ENCODE measurements around the gene GAP43.

GAP43 gene

DNA sequence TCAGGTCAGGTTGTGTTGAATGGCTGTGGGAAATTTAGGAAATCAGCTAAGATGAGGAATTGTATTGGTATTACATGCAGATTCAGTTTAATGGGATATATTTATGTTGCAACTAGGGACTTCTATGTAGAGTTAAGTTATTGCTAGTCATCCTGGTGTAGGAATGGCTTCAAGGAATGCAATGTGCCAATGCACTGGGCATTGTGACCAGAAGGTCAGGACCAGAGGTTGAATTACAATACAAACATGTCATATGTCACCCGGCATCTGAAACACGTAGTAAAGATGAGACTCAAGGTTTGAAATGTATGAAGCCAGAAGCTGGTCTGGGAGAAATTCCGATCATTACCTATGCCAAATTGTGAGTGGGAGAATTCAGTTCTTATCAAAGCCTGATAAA is 11.7 kb upstream of the GAP43 start:
- no peak overlapping the region for H3K27ac ChIP-seq (ENCODE audit: low read length)
- H3K36me3 ChIP-seq (ENCODE audit: insufficient read depth, low read depth, low read length) = no peaks in the 10 kb centered on the region
- no peak overlapping the region for H3K4me3 ChIP-seq (ENCODE audit: low read length)
- H3K4me1 ChIP-seq (ENCODE audit: insufficient read depth, low read length) = peaks cover 11% of the 10 kb centered on the region
- no peaks in the 10 kb centered on the region for H3K9me3 ChIP-seq (ENCODE audit: insufficient read depth, low read depth, low read length)
- H3K27me3 ChIP-seq (ENCODE audit: insufficient read depth, low read length) = no peaks in the 10 kb centered on the region
- no peak overlapping the region for H3K9ac ChIP-seq (ENCODE audit: low read depth, low read length)

DNA sequence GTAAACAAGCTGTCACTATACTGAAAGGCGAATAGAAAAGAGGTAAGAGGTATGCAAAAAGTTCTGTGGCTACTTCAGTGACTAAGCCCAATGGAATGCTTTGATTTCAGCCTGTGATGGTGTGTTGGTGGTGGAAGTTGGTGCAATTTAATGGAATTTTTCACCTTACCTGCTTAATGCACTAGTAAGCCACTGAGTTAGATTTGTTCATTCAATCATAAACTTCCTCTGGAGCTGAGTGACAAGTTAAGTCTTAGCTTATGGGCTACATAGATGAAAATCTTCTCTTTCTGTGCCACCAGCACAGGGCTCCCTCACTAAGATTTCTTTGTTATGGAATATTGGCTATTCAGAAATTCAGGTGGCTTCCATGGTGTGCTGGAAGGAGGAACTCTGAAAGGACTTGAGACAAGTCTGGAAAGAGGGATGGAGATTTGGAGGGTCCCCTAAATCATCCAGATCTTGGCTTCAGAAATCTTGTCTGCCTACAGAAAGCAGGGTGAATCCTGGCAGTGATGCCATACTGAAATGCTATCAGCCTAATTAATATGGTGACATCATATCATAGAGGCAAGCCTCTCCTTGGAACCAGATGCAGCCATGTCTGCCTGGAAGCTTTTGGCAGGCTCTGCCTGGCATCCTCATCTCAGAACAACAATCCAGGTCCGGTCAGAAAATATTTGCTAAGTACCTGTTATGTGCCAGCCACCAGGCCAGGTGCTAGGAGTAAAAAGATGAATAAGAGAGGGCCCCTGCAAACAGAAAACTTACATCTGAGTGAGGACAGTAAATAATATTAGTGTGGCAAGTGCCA is 8.1 kb upstream of the GAP43 start:
- peak overlapping the region; percentile 15 for H3K27ac ChIP-seq (ENCODE audit: low read length)

DNA sequence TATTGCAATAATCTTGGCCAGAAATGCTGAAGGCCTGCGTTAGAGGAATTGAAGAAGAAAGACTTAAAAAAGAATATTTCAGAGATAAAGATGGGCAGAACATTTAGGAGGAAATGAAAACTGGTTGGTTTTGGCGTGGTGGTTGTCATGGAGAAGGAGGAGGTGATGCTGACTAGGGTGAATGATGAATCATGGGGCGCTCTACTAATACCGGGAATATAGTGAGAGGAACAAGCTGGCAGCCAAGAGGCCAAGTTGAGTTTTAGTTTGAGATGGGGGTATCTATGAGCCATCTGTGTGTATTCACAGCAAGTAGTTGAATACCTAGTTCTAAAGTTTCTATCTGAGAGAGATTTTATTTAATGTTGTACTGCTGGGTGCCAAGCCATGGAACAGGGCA is 6.8 kb upstream of the GAP43 start:
- Histone ChIP-seq H3K4me1 (ENCODE audit: insufficient read depth, low read length) (peaks cover 11% of the 10 kb centered on the region), H3K9ac (ENCODE audit: low read depth, low read length) (no peak overlapping the region), H3K4me3 (ENCODE audit: low read length) (no peak overlapping the region), H3K27me3 (ENCODE audit: insufficient read depth, low read length) (no peaks in the 10 kb centered on the region), H3K9me3 (ENCODE audit: insufficient read depth, low read depth, low read length) (no peaks in the 10 kb centered on the region), H3K27ac (ENCODE audit: low read length) (no peak overlapping the region), H3K36me3 (ENCODE audit: insufficient read depth, low read depth, low read length) (no peaks in the 10 kb centered on the region)

More for the DNA sequence above, 8.1 kb upstream of the GAP43 start:
- Histone ChIP-seq H3K9me3 (ENCODE audit: insufficient read depth, low read depth, low read length) (no peaks in the 10 kb centered on the region), H3K36me3 (ENCODE audit: insufficient read depth, low read depth, low read length) (no peaks in the 10 kb centered on the region), H3K4me3 (ENCODE audit: low read length) (peak overlapping the region; percentile 26; the same call in 1 of the 2 replicates), H3K27me3 (ENCODE audit: insufficient read depth, low read length) (no peaks in the 10 kb centered on the region), H3K9ac (ENCODE audit: low read depth, low read length) (no peak overlapping the region), H3K4me1 (ENCODE audit: insufficient read depth, low read length) (peaks cover 11% of the 10 kb centered on the region)

DNA sequence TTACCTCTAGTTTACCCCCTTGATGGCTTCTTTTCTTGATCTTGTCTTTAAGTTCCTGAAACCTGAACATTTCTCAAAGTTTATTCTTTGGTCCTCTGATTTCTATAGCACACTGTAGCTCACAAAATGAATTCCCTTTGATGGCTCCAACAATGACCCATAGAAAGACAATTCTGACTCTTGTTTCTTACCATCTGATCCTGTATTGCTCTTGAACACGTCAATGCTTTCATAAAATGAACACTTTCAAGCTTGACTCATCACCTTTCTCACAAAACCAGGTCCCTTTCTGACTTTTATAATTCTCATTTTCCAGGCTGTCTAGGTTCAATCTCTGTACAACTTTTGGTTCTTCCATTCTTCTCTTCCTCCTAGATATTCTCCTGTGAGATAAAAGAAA is 5.7 kb upstream of the GAP43 start:
- H3K9ac ChIP-seq (ENCODE audit: low read depth, low read length) = no peak overlapping the region
- H3K9me3 ChIP-seq (ENCODE audit: insufficient read depth, low read depth, low read length) = no peaks in the 10 kb centered on the region
- no peaks in the 10 kb centered on the region for H3K36me3 ChIP-seq (ENCODE audit: insufficient read depth, low read depth, low read length)
- H3K27ac ChIP-seq (ENCODE audit: low read length) = no peak overlapping the region
- H3K27me3 ChIP-seq (ENCODE audit: insufficient read depth, low read length) = no peaks in the 10 kb centered on the region
- no peak overlapping the region for H3K4me3 ChIP-seq (ENCODE audit: low read length)
- peaks cover 11% of the 10 kb centered on the region for H3K4me1 ChIP-seq (ENCODE audit: insufficient read depth, low read length)

DNA sequence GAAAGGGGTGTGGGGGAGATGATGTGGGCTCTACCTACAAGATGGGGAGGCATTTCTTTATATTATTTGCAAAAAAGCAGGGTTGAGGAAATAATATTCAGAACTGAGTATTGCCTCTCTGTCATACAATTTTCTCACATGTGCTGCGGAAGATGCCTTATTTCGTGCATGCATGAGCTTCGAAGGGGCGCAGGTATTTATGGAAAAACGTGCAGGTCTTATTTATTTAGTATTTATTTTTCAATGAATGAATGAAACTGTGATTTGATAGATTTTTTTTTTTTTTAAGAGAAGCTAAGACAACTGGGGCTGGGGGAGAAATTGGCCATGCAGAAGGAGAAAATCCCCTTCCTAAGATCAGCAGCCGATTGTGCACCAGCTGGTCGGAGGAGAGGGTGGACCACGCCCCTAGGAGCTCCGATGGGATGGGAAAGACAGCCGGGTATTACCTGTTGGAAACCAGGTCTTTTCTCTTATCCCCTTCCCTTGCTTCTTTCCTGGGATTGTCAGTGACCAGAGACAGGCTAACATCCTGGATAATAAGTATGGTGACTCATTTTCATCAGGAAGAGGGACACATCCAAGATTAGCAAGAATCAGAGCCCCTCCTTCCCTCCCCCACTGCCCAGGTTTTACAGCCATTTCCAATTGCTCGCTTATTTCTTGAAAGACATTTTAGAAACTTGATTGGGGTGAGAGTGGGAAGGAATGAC is 875 bp downstream of the GAP43 start:
- no peaks in the 10 kb centered on the region for H3K36me3 ChIP-seq (ENCODE audit: insufficient read depth, low read depth, low read length)
- H3K9me3 ChIP-seq (ENCODE audit: insufficient read depth, low read depth, low read length) = no peaks in the 10 kb centered on the region
- peaks cover 32% of the 10 kb centered on the region for H3K4me1 ChIP-seq (ENCODE audit: insufficient read depth, low read length)
- H3K4me3 ChIP-seq (ENCODE audit: low read length) = peak overlapping the region; percentile 87
- peak overlapping the region; percentile 68; the same call in 1 of the 2 replicates for H3K9ac ChIP-seq (ENCODE audit: low read depth, low read length)
- H3K27me3 ChIP-seq (ENCODE audit: insufficient read depth, low read length) = peaks cover 26% of the 10 kb centered on the region
- no peak overlapping the region for H3K27ac ChIP-seq (ENCODE audit: low read length)

DNA sequence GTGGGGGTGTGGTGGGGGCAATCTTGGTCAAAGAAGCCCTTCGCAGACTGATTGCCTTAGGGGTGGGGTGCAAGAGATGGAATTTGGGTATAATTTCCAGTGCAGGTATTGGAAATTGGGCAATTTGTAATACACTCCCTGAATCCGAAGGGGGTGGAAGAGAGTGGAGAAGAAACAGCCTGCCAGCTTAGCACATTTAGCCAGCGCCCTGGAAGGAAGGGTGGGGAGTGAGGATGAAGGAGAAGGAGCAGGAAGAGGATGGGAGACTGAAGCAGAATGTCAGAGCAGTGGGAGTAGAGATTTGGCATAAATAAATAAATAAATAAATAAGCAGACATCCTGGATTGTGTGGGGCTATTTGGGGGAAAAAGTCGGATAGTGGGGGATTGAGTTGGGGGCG is 1.6 kb downstream of the GAP43 start:
- Histone ChIP-seq H3K9ac (ENCODE audit: low read depth, low read length) (peak overlapping the region; percentile 24; the same call in 1 of the 2 replicates), H3K27ac (ENCODE audit: low read length) (no peak overlapping the region), H3K36me3 (ENCODE audit: insufficient read depth, low read depth, low read length) (no peaks in the 10 kb centered on the region), H3K4me1 (ENCODE audit: insufficient read depth, low read length) (peaks cover 32% of the 10 kb centered on the region), H3K4me3 (ENCODE audit: low read length) (peak overlapping the region; percentile 87), H3K27me3 (ENCODE audit: insufficient read depth, low read length) (peaks cover 26% of the 10 kb centered on the region), H3K9me3 (ENCODE audit: insufficient read depth, low read depth, low read length) (no peaks in the 10 kb centered on the region)

DNA sequence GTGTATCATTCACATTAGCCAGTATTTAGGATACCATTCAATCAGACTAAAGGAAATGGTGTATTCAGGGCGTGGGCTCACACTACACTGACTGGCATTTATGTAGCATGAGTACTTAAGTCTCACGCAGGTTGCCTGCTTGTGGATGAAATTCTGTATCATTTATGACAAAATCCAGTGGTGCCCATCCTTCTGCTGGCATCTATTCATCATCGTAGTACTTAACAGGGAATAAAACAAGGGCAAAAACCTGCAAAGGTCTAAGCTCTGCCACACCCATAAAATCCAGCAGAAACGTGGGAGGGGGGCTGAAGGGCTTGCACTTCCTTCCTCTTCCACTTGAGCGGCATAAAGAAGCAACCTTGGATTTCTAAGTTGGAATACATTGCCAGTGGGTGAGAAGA is 2.7 kb downstream of the GAP43 start:
- Histone ChIP-seq H3K4me3 (ENCODE audit: low read length) (peak overlapping the region; percentile 8; the same call in 1 of the 2 replicates), H3K9ac (ENCODE audit: low read depth, low read length) (no peak overlapping the region), H3K4me1 (ENCODE audit: insufficient read depth, low read length) (peaks cover 38% of the 10 kb centered on the region)

DNA sequence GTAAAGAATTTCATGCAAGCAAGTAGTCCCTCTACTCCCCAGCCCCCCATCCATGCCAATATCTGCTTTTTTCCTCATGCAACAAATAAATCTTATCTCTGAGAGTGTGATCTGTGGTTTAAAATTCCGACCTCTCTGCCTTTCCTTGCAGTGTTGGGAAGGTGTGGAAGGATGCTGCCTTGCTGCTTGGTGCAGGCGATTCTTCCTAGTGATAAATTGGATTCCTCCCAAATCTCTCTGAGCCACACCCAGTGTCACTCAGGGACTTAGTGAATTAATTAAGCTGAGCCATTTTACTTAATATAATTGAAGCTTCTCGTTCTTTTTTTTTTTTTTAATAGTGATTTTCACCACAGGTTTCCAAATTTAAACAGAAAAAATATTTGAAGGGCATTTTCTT is 3.4 kb downstream of the GAP43 start:
- Histone ChIP-seq H3K27ac (ENCODE audit: low read length) (no peak overlapping the region), H3K4me3 (ENCODE audit: low read length) (peak overlapping the region; percentile 12; the same call in 1 of the 2 replicates), H3K36me3 (ENCODE audit: insufficient read depth, low read depth, low read length) (no peaks in the 10 kb centered on the region), H3K4me1 (ENCODE audit: insufficient read depth, low read length) (peaks cover 38% of the 10 kb centered on the region), H3K27me3 (ENCODE audit: insufficient read depth, low read length) (peaks cover 26% of the 10 kb centered on the region), H3K9me3 (ENCODE audit: insufficient read depth, low read depth, low read length) (no peaks in the 10 kb centered on the region), H3K9ac (ENCODE audit: low read depth, low read length) (no peak overlapping the region)

More for the DNA sequence above, 2.7 kb downstream of the GAP43 start:
- no peaks in the 10 kb centered on the region for H3K9me3 ChIP-seq (ENCODE audit: insufficient read depth, low read depth, low read length)
- no peaks in the 10 kb centered on the region for H3K36me3 ChIP-seq (ENCODE audit: insufficient read depth, low read depth, low read length)
- no peak overlapping the region for H3K27ac ChIP-seq (ENCODE audit: low read length)
- peaks cover 26% of the 10 kb centered on the region for H3K27me3 ChIP-seq (ENCODE audit: insufficient read depth, low read length)

DNA sequence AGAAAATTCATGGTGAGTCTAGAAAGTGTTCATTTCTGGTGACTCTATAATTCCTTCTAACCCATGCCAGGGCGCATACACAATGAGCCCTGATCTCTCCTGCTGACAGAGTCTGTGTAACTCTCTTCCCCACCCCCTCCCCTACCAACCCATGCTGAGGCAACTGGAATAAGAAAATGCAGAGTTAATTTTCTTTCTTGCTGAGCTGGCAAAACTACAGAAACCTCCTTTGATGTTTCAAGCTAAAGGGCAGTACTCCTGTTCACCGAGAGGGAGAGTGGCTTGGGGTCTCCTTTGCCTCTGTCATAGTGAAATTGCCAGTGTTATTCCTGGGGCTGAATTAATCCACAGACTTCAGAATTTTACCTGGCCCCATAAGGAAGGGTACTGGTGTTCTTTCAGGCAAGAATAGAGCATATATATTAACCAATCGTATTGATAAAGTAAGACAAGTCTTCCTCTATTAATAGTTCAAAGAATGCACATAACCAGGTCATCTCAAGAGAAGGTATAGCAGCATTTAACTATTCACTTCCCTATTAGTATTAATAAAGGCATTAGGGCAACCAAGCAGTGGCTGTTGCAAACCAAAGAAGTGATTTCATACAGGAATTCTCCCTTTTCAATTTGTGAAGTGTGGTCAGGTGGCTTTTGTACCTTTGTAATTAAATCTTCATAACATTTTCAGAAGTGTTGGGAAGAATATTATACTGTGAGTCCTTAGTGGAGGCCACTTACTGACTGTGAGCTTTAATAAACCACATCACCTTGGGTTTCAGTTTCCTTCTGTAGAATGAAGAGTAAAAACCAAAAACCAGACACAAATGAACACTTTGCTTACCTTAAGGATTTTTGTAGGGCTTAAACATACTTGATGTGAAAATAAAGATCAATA is 4.1 kb downstream of the GAP43 start:
- Histone ChIP-seq H3K4me3 (ENCODE audit: low read length) (peak overlapping the region; percentile 12; the same call in 1 of the 2 replicates), H3K9me3 (ENCODE audit: insufficient read depth, low read depth, low read length) (no peaks in the 10 kb centered on the region), H3K9ac (ENCODE audit: low read depth, low read length) (0 out of 2 replicates have a peak overlapping the region, but pooled peaks have one; percentile 37), H3K4me1 (ENCODE audit: insufficient read depth, low read length) (peaks cover 38% of the 10 kb centered on the region), H3K27me3 (ENCODE audit: insufficient read depth, low read length) (peaks cover 26% of the 10 kb centered on the region), H3K36me3 (ENCODE audit: insufficient read depth, low read depth, low read length) (no peaks in the 10 kb centered on the region), H3K27ac (ENCODE audit: low read length) (no peak overlapping the region)

DNA sequence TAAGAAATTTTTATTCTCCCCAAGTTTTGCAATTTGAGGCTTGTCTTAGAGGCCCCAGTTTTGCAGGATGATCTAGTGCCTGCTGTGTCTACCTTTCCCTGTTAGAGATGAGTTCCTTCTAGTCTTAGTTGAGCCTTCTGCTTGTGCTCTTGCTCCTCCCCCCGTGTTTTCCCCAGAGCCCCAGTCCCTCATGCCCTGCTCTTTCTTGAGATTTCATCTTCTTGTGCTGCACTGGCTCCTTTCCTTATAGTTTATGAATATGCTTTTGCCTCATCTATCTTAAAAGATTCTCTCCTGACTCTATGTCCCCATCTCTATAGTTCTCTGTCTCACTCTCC is 4.7 kb downstream of the GAP43 start:
- H3K4me3 ChIP-seq (ENCODE audit: low read length) = no peak overlapping the region
- no peak overlapping the region for H3K27ac ChIP-seq (ENCODE audit: low read length)
- H3K9ac ChIP-seq (ENCODE audit: low read depth, low read length) = no peak overlapping the region
- peaks cover 26% of the 10 kb centered on the region for H3K27me3 ChIP-seq (ENCODE audit: insufficient read depth, low read length)
- peaks cover 34% of the 10 kb centered on the region for H3K4me1 ChIP-seq (ENCODE audit: insufficient read depth, low read length)
- no peaks in the 10 kb centered on the region for H3K36me3 ChIP-seq (ENCODE audit: insufficient read depth, low read depth, low read length)
- no peaks in the 10 kb centered on the region for H3K9me3 ChIP-seq (ENCODE audit: insufficient read depth, low read depth, low read length)

DNA sequence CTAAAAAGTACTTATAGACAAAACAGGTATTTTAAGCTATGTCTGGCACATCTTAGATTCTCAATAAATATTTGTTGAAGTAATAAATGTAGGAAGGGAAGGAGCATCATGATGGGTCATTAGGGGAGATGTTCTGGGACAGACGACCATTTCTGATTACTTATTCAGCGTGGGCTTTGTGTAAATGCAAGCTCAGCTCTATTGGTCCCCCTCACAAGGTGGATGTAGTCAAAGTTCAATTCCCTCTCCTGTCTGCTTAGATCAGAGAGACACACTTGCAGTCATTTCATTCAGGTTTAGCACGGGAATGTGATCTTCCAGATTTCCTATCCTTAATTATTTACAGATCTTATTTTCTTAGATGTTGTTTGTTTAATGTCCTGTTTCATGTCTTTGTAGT is 7.5 kb downstream of the GAP43 start:
- Histone ChIP-seq H3K9me3 (ENCODE audit: insufficient read depth, low read depth, low read length) (no peaks in the 10 kb centered on the region), H3K27ac (ENCODE audit: low read length) (no peak overlapping the region), H3K4me3 (ENCODE audit: low read length) (no peak overlapping the region), H3K4me1 (ENCODE audit: insufficient read depth, low read length) (peaks cover 28% of the 10 kb centered on the region), H3K9ac (ENCODE audit: low read depth, low read length) (no peak overlapping the region), H3K36me3 (ENCODE audit: insufficient read depth, low read depth, low read length) (no peaks in the 10 kb centered on the region), H3K27me3 (ENCODE audit: insufficient read depth, low read length) (peaks cover 3% of the 10 kb centered on the region; the same call in 1 of the 2 replicates)
